ENCODE data around the gene ESM1.

ESM1 gene

DNA sequence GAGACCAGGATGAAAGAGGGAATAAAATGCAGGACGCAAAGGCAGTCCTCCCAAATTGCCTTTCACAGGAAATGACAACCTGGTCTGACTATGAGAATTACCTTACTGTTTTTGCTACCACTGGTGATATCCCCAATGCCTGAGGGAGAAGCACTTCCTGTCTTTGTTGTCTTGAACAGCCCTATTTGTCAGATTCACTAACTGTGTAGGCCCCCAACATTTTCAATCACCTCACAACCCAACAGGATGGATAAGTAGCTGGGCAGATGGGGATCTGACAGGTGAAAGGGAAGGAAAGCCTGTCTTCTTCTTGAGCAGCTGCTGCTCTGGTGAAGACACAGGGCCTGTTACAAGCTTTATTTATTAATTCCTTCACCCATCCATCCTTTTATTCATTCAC lies 9.7 kb downstream of the ESM1 start:
- no peak for DNase-seq

DNA sequence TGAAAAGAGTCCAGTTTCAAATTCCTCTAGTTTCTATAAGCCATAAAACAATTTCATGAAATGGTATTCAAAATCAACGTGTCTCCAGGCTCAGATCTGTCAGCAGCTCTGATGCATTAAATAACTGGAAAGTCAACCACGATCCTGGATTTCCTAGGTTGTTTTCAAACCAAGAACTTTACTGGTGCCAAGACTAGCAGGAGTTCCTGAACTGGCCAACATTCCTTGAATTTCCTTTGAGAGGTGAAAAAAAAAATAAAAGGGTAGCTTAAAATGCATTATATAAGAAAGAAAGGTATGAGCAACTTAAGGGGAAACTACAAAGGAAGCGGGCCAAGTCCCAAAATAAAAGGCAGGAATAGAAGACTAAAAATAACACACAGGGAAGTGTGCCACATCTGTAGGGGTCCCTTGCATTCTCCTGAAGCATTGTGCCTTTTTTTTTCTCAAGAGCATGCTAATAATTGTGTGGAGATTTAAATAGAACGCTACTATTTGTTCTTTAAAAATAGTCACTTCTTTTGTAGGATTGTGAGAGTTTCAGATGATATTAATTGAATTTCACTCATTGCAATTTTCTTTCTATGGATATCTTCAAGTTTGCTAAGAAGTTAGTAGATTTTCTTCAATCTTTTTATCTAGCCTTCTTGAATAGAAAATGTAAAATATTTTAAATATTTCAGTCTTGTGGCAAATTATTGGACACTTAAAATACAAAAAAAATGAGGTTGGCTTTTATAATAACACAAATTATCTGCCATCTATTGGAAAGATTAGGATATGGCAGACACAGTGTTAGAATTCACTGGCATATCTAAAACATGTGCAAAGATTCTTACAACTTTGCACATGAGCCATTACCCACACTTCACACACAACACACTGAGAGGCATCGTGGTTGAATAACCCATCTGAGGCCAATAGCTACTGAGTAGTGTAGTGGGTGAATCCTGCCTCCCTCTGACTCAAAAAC lies 15.3 kb downstream of the ESM1 start:
- DNase-seq = no peak

DNA sequence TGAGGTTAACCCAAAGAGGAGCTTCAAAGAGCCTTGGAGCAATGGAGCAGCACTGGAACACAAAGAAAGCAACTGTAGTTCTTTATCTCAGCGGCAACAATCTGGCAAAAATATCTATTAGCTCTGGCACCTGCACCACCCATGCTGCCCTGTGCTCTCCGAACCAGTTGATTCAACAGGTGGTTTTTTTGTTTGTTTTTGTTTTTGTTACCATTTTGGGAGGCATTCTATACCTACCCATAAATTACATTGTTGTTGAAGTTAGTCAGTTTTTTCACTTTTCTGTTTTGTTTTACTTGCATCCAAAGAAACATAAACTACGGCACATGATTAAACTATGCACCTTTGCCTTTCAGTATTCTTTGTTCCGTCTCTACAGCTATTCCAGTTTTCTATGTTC lies 16.2 kb downstream of the ESM1 start:
- no peak for DNase-seq

DNA sequence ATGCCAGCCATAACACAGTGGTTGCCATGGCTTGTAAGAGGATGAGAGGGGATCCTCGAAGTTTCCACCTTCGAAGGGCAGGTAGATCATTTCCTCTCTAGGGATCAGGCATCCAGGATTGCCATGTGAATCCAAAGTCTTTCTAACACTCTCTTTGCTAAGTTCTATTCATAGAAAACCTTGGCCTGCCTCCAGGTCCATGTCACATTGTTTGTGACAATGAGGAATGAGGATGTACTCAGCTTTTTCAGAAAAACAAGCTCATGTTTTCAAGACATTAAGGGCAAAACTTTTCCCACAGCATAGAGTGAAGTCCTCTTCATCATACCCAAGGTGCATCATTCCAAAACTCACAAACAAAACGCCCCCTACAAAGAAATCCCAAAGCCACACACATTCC lies 19.6 kb downstream of the ESM1 start:
- no peak for DNase-seq

DNA sequence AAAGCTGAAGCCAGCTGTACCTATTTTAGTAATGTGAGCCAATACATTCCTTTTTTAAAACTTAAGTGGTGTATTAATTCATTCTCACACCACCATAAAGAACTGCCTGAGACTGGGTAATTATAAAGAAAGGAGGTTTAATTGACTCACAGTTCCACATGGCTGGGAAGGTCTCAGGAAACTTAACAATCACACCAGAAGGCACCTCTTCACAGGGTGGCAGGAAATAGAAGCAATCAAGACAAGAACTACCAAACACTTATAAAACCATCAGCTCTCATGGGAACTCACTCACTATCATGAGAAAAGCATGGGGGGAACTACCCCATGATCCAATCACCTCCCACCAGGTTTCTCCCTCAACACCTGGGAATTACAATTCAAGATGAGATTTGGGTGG lies 21.0 kb downstream of the ESM1 start:
- DNase-seq = no peak

DNA sequence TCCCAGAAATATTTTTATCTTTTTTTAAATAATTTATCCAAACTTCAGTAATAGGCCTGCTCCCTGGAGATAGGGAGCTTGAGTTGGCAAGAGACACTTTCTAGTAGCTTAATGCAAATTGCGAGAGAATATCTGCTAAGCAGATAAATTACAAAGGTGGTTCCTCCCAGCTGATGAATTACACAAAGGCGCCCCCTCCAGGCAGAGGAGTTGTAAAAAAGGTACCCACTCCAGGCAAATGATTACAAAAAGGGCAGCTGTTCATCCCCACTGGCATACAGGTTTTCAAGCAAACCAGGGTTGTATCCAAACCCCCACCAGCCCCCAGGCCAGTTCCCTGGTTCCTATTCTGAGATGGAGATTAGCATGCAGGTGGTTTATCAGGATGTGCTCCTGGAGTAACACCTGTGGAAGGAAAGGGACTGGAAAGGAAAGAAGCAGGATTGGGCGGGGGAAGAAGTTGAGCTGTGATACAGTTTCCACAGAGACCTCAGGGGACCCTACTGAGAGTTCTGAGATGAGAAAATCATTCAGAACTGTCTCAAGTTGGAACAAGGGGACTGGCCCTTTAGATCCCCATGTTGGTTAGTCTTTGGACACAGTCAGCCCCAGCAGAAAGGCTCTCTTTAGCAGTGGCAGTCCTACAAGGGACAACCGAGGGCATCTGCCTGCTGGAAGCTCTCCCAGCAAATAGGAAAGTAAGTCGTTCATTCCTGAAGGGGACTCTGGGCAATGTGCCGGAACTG lies 25.5 kb downstream of the ESM1 start:
- DNase-seq = no peak

DNA sequence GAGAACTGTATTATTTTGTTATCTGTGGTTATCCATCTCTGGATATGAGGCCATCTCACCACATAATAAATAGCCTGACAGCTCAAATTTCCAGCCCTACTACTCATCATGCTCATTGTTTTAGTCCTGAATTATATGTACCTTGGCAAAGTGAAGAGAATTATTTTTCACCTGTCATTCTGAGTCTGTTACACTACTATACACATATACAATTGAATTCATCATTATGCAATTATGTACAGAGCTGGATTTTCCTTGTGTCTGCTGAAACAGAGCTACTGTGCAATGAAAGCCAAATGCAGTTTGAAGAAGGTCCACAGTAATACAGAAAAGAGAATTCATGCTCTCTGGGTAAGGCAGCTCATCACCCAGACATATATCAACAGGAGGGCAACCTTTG lies 28.5 kb downstream of the ESM1 start:
- no peak for DNase-seq

DNA sequence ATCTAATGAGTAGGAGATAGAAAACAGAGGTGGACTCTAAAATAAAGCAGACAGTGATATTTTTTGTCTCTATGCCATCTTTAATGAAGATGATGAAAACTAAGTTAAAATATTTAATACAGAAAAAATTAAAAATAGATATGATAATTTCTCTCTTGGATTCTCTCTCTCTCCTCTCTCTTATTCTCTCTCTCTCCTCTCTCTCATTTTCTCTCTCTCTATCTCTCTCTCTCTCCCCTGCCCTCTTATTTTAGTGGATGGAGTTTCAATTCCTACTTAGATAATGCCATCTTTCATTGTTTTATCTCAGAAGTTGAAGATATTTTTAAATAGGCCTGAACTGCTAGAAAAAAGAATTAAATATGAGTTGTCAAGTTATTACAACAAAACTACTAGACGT lies 38.2 kb downstream of the ESM1 start:
- DNase-seq = no peak

DNA sequence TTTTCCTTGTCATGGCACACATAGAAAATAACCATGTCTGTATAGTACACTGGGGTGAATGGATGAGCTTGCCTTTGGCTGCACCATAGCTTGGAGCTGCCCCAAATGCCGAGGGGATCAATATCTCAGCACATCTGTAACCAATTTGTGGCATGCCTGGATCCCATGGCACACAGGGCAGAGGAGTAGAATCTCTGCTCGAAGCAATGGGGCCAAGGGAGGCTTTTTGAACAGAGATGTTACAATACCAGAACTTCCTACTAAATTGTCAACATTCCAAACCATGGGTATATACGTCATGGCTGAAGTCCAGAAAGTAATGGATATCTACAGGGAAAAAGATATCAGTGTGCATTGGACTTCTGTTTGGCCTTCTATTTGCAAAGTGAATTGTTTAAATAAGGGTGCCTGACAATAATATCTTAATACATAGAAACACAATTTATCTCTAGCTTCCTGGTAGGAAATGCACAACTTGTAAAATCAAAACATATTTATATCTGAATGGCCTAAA lies 39.0 kb downstream of the ESM1 start:
- DNase-seq = no peak

DNA sequence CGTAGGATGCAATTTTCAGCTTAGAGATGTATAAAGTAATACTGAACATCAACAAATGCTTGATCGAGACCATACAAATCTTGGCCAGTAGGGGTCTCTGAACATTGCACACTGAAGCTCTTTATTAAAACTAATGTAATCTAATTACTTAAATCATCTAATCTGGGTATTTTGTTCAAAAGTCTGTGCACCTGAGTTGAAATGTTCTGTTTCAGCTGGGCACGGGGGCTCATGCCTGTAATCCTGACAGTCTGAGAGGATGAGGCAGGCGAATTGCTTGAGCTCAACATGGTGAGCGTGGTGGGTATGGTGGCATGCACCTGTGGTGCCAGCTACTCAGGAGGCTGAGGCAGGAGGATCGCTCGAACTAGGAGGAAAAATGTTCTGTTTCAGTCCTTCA lies 41.0 kb downstream of the ESM1 start:
- no peak for DNase-seq

DNA sequence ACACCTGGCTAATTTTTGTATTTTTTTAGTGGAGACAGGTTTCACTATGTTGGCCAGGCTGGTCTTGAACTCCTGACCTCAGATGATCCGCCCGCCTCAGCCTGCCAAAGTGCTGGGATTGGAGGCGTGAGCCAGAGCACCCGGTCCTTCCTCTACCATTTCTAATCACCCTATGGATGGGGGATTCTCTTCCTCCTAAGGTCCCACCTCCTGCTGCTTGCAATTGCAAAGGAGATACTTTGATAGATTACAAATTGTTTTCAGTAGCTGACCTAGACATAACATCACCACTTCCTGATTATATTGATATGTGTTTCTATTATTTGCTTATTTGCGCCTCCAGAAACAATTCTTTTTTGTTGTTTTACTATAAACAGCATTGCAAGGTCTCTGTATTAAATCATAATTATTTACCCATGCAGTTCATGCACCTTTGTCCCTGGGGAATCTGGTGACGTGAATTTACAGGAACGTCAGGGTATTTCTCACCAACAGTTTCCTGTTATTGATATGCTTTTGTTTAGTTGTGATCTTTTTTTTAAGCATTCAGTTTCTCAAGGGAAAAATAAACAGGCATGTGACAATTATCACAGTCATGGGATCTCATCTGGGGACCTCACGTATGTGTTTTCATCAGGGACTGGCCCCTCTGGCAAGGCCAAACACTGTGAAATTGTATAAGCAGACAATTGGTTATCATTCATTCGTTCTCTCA lies 43.2 kb downstream of the ESM1 start:
- DNase-seq = no peak

DNA sequence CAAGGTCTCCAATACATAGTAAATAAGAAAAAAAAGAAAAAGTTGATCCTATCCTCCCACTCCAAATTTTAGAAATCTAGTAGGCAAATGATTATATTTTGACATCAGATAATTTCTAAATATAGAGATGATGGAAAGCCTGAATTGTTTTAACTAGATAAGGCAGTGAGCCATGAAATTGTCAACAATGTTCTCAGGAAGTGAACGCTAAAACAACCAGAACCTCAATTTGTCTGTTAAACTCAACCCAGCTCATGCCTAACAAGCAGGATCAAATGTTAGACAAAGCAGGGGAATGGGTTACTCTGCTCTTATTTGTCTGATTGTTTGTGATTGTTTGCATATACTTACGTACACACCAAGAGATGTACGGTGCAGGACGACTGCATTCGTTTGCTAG lies 49.2 kb downstream of the ESM1 start:
- no peak for DNase-seq

DNA sequence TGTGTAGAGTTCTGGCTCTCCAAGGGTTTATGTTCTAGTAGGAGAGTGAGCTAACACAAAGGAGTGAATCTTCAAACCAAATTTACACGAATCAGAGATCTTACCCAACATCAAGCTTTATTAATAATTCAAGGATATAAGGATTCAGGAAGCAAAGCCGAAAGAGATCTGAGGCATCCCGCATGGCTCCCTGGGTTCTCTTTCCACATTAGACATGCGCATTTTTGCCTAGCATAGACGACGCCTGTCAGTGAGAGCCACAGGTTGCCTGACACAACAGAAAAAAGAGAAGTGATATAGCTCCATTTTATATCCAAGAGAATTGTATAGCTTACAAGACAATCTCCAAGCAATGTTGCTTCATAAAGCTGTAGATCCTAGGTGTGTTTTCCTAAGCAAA lies 52.6 kb downstream of the ESM1 start:
- no peak for DNase-seq

DNA sequence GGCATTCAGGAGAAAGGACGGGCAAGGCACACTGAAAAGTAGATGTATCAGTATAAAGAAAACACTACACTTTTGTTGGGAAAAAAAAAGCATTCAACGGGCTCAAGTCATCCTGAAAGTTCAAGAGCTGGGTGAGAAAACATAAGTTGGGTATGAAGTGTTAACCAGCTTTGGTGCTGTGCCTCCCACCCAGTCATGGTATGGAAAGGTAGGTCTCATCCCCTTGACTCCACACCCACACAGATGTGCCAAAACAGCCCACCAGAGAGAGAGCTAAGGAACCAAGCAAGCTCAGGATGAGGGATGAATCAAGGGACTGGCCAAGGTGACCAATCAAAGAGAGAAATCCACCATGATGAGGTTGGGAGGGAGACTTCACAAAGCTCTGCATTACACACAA lies 54.7 kb downstream of the ESM1 start:
- DNase-seq = no peak

Measured in SHP77 treated with DMSO at 0.1 percent for 48 hours (cell line).